ENCODE results near the gene ARFGAP1.

Gene ARFGAP1

DNA sequence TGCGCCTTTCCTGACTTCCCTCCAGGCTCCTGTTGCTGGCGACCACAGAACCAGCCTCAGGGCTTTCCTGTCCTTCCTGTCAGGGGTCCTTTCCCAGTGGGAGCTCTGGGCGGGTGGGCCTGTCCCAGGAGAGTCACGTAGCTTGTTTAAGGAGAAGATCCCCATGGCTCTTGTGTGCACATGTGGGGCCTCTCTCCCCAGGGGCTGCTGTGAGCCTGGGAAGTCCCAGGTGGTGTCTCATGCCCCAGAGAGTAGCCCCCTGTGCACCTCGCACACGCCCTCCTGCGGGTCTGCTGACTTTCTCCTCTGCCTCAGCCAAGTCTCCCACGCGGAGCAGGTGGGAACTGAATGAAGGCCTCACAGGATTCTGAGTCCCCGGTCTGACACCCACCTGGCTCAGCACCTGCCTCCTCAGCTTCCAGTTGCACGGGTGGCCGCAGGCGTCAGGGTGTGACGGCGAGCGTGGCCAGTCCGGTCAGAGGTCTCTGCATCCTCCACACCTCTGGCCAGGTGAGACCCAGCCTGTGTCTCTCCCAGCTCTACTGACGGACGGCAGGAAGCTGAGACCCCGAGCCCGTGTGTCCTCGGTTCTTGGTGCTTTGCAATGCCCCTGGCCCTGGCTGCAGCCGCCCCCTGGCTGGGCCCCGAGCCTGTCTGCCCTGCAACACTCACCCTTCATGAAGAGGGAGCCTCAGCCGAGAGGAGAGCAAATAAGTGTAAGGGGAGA lies 12.7 kb upstream of the ARFGAP1 start:
- no peak for DNase-seq (ENCODE audit: low read depth)

GRCh38 chr20:63260521-63260920 lies 12.1 kb upstream of the ARFGAP1 start:
- DNase-seq (ENCODE audit: low read depth), result no peak

- no peak for DNase-seq (ENCODE audit: low read depth)
Measured at GRCh38 chr20:63261060-63261794, 11.4 kb upstream of the ARFGAP1 start.

GRCh38 chr20:63261795-63262528 lies 10.7 kb upstream of the ARFGAP1 start:
- DNase-seq (ENCODE audit: low read depth), result no peak

- DNase-seq (ENCODE audit: low read depth), result no peak
Measured at GRCh38 chr20:63262836-63263235, 9.8 kb upstream of the ARFGAP1 start.

- DNase-seq (ENCODE audit: low read depth), result no peak
Measured at GRCh38 chr20:63264000-63264399, 8.6 kb upstream of the ARFGAP1 start.

- DNase-seq (ENCODE audit: low read depth), result no peak
Measured at GRCh38 chr20:63264519-63264918, 8.1 kb upstream of the ARFGAP1 start.

- no peak for DNase-seq (ENCODE audit: low read depth)
Measured at GRCh38 chr20:63265891-63266515, 6.6 kb upstream of the ARFGAP1 start.

DNA sequence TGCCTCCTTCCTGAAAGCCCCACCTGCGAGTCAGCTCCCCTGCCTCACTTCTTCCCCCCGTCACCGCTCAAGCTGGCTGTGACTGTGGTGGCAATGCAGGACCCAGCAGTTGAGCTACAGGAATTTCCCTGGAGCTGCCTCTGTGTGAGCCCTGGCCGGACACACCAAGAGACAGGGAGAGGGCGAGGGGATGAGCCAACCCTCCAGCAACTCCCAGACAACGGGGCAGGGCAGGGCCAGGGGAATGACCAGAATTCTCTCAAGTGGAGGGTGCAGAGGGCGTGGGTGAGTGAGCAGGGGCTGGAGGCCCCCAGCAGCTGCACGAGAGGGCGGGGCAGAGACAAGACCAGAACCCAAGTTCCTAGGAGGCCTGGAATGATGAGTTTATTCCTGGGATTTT lies 4.9 kb upstream of the ARFGAP1 start:
- no peak for DNase-seq (ENCODE audit: low read depth)

- no peak for DNase-seq (ENCODE audit: low read depth)
Measured at GRCh38 chr20:63268256-63268655, 4.4 kb upstream of the ARFGAP1 start.

GRCh38 chr20:63268671-63269439 lies 3.8 kb upstream of the ARFGAP1 start:
- DNase-seq (ENCODE audit: low read depth), result no peak

DNA sequence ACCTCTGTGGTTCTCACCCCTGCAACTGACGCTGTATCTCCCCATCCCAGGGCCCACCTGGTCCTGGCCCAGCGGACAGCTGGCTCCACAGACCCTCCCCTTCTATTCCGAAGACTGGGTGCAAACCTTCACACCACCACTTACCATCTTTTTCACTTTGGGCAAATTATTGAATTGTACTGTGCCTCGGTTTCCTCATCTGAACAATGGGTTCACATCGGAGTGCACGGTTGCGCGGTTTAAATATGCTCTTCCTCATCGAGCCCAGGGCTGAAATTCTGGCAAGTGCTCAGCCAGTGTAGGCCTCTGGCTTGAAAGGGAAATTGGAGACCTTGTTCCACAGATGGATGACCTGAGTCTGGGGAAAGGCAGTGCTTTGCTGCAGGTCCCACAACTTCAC lies 2.9 kb upstream of the ARFGAP1 start:
- DNase-seq (ENCODE audit: low read depth), result no peak

- DNase-seq (ENCODE audit: low read depth), result no peak
Measured at GRCh38 chr20:63270606-63271325, 1.8 kb upstream of the ARFGAP1 start.

- DNase-seq (ENCODE audit: low read depth), result no peak
Measured at GRCh38 chr20:63273059-63273579, 506 bp downstream of the ARFGAP1 start.

DNA sequence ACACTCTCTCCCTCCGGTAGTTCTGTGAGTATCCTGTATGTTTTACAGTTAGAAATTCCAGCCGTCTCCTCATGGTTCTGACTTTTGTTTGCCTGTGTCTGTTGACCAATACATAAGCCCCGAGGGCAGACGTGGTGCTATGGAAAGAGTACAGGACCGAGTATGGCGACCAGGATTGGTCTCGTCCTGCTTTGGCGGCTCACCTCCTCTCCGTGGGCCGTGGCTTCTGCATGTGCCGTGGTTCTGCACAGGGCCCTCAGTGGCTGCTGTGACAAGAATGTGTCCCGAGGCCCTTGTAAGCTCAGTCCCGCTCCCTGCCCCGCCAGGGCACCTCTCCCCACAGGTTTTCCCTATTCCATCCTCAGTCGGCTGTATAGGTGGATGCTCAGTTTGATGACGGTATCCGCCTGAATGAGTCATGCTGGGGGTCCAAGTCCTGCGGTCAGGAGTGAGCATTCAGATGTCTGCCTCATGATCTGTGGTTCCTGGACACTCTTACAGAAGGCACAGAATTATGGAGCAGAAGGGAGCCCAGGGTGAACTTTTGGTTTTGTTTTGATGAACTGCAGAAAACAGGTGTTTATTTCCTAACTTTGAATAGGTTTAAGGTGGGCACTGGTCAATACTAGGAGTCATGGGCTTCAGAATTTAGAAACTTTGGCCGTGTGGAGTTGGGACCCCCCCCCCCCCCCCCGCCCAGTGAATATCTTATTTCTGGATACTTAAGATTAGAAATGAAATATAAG lies 1.2 kb downstream of the ARFGAP1 start:
- DNase-seq (ENCODE audit: low read depth), result peak; percentile 42

DNA sequence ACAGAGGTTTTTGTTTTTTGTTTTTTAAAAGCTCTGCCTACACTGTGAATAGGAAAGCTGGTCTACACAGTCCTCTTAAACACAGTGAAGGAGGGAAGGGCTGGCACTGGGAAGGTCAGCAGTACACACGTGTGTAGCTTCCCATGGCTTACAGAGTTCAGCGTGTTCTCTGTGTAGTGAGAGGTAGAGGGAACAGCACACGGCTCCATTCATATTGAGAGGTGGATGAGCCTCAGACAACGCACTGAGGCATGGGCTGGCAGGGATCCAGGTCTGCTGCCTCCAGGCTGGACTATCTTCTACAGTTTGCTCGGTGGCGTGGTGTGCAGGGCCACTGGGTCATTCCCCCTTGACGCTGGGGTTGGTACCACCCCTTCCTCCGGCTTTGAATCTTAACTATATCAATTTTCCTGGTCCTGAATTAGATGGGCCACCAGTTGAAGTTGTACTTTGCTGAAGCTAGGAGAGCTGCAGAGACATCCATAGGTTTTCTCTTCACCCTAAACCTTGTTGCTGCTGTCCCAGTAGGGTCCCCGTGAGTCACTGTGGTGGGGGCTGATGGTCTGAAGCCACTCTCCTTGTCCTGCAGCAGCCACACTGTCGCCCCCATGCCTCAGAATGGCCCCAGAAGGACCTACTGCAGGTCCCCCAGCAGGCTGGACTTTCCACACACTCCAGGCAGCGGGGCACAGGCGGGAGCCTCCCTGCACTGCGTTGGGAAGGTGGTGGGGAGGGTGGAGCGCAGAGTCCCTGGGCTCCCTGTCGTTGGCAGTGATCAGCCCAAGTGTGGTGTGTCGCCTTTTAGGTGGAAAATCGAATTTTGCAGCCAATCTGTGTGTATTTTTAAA lies 2.0 kb downstream of the ARFGAP1 start:
- DNase-seq (ENCODE audit: low read depth), result no peak

- DNase-seq (ENCODE audit: low read depth), result no peak
Measured at GRCh38 chr20:63275825-63276224, 3.2 kb downstream of the ARFGAP1 start.

- DNase-seq (ENCODE audit: low read depth), result no peak
Measured at GRCh38 chr20:63276956-63277355, 4.3 kb downstream of the ARFGAP1 start.
